Measurements from ENCODE around the gene B3GALT6.

DNA sequence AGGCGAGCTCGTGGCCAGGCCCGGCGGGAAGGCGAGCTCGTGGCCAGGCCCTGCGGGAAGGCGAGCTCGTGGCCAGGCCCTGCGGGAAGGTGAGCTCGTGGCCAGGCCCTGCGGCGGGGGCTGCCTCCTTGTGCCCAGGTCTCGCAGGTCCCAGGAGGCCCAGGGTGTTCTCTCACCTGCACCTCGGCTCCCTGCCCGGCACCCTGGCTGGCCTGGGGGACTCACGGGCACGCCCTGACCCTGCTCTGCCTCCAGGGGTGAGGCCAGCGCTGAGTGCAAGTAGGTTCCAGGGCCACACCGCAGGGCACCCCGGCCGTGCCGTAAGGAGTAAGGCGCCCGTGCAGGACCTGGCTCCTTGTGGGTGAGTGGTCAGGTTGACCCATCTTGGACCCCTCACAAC, 4.7 kb upstream of the B3GALT6 start:
- TF ChIP-seq, protein P1, sequence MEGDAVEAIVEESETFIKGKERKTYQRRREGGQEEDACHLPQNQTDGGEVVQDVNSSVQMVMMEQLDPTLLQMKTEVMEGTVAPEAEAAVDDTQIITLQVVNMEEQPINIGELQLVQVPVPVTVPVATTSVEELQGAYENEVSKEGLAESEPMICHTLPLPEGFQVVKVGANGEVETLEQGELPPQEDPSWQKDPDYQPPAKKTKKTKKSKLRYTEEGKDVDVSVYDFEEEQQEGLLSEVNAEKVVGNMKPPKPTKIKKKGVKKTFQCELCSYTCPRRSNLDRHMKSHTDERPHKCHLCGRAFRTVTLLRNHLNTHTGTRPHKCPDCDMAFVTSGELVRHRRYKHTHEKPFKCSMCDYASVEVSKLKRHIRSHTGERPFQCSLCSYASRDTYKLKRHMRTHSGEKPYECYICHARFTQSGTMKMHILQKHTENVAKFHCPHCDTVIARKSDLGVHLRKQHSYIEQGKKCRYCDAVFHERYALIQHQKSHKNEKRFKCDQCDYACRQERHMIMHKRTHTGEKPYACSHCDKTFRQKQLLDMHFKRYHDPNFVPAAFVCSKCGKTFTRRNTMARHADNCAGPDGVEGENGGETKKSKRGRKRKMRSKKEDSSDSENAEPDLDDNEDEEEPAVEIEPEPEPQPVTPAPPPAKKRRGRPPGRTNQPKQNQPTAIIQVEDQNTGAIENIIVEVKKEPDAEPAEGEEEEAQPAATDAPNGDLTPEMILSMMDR (IDR thresholded peaks at IDR 0.05; ENCODE audit: low read depth, low read length): no peak
- TF ChIP-seq MAX (IDR thresholded peaks at IDR 0.05; ENCODE audit: low read depth, low read length) (no peak), POLR2A (IDR thresholded peaks at IDR 0.05; ENCODE audit: extremely low read depth, insufficient read length) (no peak)
